ENCODE data around the gene BRSK2.

The BRSK2 gene

GRCh38 chr11:1480191-1480554 is 90.4 kb downstream of the BRSK2 start:
- DNase-seq (ENCODE audit: low read depth in 3 of 3, low spot score in 1 of 3): no peak

GRCh38 chr11:1480555-1481482 is 91.1 kb downstream of the BRSK2 start:
- no peak for DNase-seq (ENCODE audit: low read depth in 3 of 3, low spot score in 1 of 3)

GRCh38 chr11:1481483-1481825 is 91.7 kb downstream of the BRSK2 start:
- DNase-seq (ENCODE audit: low read depth in 3 of 3, low spot score in 1 of 3): no peak

GRCh38 chr11:1481861-1482441 is 92.2 kb downstream of the BRSK2 start:
- DNase-seq (ENCODE audit: low read depth in 3 of 3, low spot score in 1 of 3): no peak

GRCh38 chr11:1482581-1483444 is 93.1 kb downstream of the BRSK2 start:
- DNase-seq (ENCODE audit: low read depth in 3 of 3, low spot score in 1 of 3): no peak

GRCh38 chr11:1483445-1483961 is 93.8 kb downstream of the BRSK2 start:
- DNase-seq (ENCODE audit: low read depth in 3 of 3, low spot score in 1 of 3): no peak

- no peak for DNase-seq (ENCODE audit: low read depth in 3 of 3, low spot score in 1 of 3)
These were observed 94.4 kb downstream of the BRSK2 start for GRCh38 chr11:1484061-1484671.

- no peak for DNase-seq (ENCODE audit: low read depth in 3 of 3, low spot score in 1 of 3)
These were observed 95.2 kb downstream of the BRSK2 start for GRCh38 chr11:1484695-1485503.

- no peak for DNase-seq (ENCODE audit: low read depth in 3 of 3, low spot score in 1 of 3)
These were observed 95.8 kb downstream of the BRSK2 start for GRCh38 chr11:1485504-1485885.

- DNase-seq (ENCODE audit: low read depth in 3 of 3, low spot score in 1 of 3): no peak
These were observed 96.5 kb downstream of the BRSK2 start, which contains the start of gene MOB2 for GRCh38 chr11:1486054-1486825. Gene MOB2 (minus strand): TSS chr11:1486779. CDS start chr11:1486556, 223 bp downstream.

GRCh38 chr11:1487091-1487850 is 97.5 kb downstream of the BRSK2 start:
- no peak for DNase-seq (ENCODE audit: low read depth in 3 of 3, low spot score in 1 of 3)

- no peak for DNase-seq (ENCODE audit: low read depth in 3 of 3, low spot score in 1 of 3)
These were observed 98.3 kb downstream of the BRSK2 start for GRCh38 chr11:1487851-1488574.

- no peak for DNase-seq (ENCODE audit: low read depth in 3 of 3, low spot score in 1 of 3)
These were observed 98.9 kb downstream of the BRSK2 start for GRCh38 chr11:1488575-1489180.

- no peak for DNase-seq (ENCODE audit: low read depth in 3 of 3, low spot score in 1 of 3)
These were observed 100.9 kb downstream of the BRSK2 start for GRCh38 chr11:1490651-1491050.

- DNase-seq (ENCODE audit: low read depth in 3 of 3, low spot score in 1 of 3): no peak
These were observed 101.6 kb downstream of the BRSK2 start for GRCh38 chr11:1491379-1491778.

GRCh38 chr11:1493650-1494244 is 104.0 kb downstream of the BRSK2 start:
- no peak for DNase-seq (ENCODE audit: low read depth in 3 of 3, low spot score in 1 of 3)

- no peak for DNase-seq (ENCODE audit: low read depth in 3 of 3, low spot score in 1 of 3)
These were observed 104.9 kb downstream of the BRSK2 start for GRCh38 chr11:1494650-1495049.

Data from stimulated activated CD4-positive, alpha-beta T cell treated with anti-CD3 and anti-CD28 coated beads, TNF-alpha, amount 100 ng/mL, for 1 hour (primary cell).